Right lung (tissue), 5 donors: ENCODE data around the gene ZNF280B. TPM values are rescaled to one million over a fixed set of nuclear protein-coding genes. Genes with fewer than 3 reads are reported as not detected.

Source experiments
- polyA plus RNA-seq, 5 donors: library from polyadenylated mRNA; unstranded; fragments of 120-200 nt; gene quantifications; one replicate each; pipeline versions ENCODE4 v1.2.1 to v1.2.3, GENCODE V29; 2013; ENCODE audit warnings: inconsistent platforms in 1 of 5, low replicate concordance in 1 of 5; ENCODE audit not compliant: insufficient read length in 5 of 5, insufficient read depth in 1 of 5

Gene ZNF280B
- polyA plus RNA-seq, 5 donors, result 3.3 to 4.8 (median 3.8) TPM

Other genes with a start within 250 kb of the ZNF280B start
- not detected for gene ZNF280A, start 11.5 kb upstream of the ZNF280B start, polyA plus RNA-seq
- gene PRAME, start 50.5 kb upstream of the ZNF280B start, polyA plus RNA-seq, result not detected
- gene GGTLC2, start 135.9 kb upstream of the ZNF280B start, polyA plus RNA-seq, result under 1 TPM in 4 of 5 donors, not detected in 1; 0.21 to 0.43 (median 0.34) TPM